ENCODE results near the gene HYAL3.
"Not testable (repeated sequence)": the region's sequence is repeated elsewhere in the genome, so short reads cannot be mapped to it uniquely, and the experiment has no call there.

DNA sequence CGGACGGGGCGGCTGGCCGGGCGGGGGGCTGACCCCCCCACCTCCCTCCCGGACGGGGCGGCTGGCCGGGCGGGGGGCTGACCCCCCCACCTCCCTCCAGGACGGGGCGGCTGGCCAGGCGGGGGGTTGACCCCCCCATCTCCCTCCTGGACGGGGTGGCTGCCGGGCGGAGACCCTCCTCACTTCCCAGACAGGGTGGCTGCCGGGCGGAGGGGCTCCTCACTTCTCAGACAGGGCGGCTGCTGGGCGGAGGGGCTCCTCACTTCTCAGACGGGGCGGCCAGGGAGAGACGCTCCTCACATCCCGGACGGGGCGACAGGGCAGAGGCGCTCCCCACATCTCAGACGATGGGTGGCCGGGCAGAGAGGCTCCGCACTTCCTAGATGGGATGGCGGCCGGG lies 12.8 kb upstream of the HYAL3 start:
- TF ChIP-seq, protein P1, sequence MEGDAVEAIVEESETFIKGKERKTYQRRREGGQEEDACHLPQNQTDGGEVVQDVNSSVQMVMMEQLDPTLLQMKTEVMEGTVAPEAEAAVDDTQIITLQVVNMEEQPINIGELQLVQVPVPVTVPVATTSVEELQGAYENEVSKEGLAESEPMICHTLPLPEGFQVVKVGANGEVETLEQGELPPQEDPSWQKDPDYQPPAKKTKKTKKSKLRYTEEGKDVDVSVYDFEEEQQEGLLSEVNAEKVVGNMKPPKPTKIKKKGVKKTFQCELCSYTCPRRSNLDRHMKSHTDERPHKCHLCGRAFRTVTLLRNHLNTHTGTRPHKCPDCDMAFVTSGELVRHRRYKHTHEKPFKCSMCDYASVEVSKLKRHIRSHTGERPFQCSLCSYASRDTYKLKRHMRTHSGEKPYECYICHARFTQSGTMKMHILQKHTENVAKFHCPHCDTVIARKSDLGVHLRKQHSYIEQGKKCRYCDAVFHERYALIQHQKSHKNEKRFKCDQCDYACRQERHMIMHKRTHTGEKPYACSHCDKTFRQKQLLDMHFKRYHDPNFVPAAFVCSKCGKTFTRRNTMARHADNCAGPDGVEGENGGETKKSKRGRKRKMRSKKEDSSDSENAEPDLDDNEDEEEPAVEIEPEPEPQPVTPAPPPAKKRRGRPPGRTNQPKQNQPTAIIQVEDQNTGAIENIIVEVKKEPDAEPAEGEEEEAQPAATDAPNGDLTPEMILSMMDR (IDR thresholded peaks at IDR 0.05): not testable (repeated sequence)
- not testable (repeated sequence) for TF ChIP-seq ZFX (IDR thresholded peaks at IDR 0.05; ENCODE audit: borderline replicate concordance)
